Epithelial cell of proximal tubule (primary cell): ENCODE measurements around the gene CD82. TPM values are rescaled to one million over a fixed set of nuclear protein-coding genes. Genes with fewer than 3 reads are reported as not detected.

Experiments used
- DNase-seq: peaks from one replicate; pipeline ENCODE4 v3.0.0-alpha.2; 2011; ENCODE audit warnings: low read depth
- H3K4me3 ChIP-seq: 2 replicates; pipeline ENCODE4 v1.5.1; 2011; ENCODE audit warnings: low read depth, mild to moderate bottlenecking, low read length
- total RNA-seq: library from RNA; depleted of rRNA; stranded (reverse); fragments of >200 nt; gene quantifications from 2 replicates; pipeline ENCODE4 v1.2.3, GENCODE V29; 2015
- TF ChIP-seq, protein P1 (sequence below): conservative IDR thresholded peaks from 2 replicates; pipeline ENCODE4 v1.5.1; 2012; ENCODE audit warnings: low read depth, mild to moderate bottlenecking, low read length

The CD82 gene
- total RNA-seq, 1 donor from 2014 or later, result 14.2 TPM

DNA sequence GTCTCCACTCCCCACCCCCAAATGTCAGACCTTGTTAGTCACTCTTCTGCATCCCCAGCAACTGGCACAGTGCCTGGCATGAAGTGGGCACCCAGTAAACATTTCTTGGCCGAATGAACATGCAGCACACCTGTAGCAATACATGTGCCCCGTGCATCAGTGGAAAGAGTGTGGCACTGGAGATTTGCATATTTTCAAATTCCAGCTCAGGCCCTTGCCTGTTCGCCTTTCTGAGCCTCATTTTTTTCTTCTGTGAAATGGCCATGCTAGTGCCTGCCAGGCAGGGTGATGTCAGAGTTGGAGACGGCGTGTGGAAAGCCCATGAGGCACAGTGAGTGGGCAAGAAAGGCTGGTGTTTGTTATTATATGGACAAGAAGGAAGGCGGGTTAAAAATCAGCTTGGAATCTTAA, 38.7 kb downstream of the CD82 start:
- H3K4me3 ChIP-seq, result no peak overlapping the region
- no peak for DNase-seq
- TF ChIP-seq, protein P1, sequence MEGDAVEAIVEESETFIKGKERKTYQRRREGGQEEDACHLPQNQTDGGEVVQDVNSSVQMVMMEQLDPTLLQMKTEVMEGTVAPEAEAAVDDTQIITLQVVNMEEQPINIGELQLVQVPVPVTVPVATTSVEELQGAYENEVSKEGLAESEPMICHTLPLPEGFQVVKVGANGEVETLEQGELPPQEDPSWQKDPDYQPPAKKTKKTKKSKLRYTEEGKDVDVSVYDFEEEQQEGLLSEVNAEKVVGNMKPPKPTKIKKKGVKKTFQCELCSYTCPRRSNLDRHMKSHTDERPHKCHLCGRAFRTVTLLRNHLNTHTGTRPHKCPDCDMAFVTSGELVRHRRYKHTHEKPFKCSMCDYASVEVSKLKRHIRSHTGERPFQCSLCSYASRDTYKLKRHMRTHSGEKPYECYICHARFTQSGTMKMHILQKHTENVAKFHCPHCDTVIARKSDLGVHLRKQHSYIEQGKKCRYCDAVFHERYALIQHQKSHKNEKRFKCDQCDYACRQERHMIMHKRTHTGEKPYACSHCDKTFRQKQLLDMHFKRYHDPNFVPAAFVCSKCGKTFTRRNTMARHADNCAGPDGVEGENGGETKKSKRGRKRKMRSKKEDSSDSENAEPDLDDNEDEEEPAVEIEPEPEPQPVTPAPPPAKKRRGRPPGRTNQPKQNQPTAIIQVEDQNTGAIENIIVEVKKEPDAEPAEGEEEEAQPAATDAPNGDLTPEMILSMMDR, result no peak

DNA sequence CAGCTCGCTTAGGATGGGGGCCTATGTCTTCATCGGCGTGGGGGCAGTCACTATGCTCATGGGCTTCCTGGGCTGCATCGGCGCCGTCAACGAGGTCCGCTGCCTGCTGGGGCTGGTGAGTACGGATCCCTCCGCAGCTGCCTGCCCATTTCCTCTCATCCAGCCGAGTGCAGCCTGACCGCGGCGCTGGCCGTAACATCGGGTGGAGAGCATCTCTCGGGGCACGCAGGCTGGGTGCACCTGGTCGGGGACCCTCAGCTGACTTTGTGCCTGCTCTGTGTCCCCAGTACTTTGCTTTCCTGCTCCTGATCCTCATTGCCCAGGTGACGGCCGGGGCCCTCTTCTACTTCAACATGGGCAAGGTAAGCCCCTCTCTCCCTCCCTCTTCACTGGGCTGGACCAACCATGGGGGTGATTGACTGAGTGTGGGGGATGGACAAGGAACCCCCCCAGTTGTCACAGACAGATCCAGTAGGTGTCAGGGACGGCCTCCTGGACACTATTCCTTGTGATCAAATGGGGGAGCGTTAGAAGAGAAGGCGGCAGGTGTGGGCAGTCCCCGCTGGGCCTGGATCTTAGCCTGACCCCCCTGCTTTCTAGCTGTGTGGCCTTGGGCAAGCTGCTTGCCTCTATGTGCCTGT, 39.7 kb downstream of the CD82 start:
- TF ChIP-seq, protein P1, result no peak
- no peak for DNase-seq
- no peak overlapping the region for H3K4me3 ChIP-seq

DNA sequence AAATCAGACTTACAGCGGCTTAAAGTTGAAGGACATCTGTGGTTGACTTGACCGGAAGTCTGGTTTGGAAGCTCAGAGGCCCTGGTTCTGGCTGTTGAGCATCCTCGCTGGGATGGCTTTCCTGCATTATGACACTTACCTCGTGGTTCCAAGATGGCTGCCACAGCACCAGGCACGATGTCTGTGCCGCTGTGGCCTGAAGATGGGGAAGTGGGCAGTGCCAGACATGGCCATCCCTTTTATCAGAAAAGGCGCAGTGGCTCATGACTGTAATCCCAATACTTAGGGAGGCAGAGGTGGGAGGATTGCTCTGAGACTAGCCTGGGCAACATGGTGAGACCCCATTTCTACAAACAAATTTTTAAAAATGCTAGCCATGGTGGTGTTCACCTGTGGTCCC, 40.5 kb downstream of the CD82 start:
- TF ChIP-seq, protein P1, result no peak
- no peak overlapping the region for H3K4me3 ChIP-seq
- no peak for DNase-seq

DNA sequence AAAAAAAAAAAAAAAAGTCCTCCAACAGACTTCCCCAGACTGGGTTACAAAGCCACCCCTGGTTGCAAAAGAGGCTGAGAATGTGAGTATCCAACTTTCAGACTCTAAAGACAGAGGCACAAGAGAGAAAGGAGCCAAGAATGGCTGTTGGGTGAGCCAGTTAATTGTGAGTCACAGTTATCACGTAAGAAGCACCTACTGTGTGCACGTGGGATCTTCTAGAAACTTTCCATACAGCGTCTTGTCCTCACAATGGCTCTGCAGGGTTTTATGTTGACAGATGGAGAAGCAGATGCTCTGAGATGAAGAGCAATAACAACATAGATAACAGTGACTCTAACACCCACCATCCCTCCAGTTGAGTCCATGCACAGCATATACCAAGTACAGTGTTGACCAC, 41.0 kb downstream of the CD82 start:
- no peak for DNase-seq
- H3K4me3 ChIP-seq, result no peak overlapping the region
- TF ChIP-seq, protein P1, result no peak

DNA sequence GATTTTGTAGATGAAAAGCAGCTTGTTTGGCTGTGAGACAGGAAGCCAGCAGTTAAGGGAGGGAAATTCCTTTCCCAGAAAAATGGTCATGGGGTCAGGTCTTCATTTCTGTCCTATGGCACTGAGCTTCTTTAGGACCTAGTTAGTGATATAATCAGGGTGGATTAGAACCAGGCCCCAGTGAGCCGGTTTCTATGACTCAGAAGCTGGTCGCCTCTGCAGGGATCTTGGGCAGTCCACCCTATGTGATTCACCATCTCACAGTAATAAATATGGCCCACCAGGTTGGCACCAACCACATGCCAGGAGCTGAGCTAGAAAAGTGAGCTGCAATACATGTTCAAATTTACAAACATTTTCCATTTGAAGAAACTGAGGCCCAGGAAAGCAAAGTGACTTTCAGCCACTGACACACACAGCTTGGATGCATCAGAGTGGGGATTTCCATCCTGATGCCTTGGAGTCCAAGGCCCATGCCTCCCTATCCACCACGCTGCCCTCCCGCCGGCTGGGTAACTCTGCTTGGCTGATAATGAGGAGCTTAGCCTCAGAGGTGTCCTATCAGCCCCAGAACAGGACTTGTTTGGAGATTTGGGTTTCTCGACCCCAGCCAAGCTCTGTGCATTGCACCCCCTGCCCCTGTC, 42.0 kb downstream of the CD82 start:
- no peak for DNase-seq
- H3K4me3 ChIP-seq, result no peak overlapping the region
- TF ChIP-seq, protein P1, result no peak

DNA sequence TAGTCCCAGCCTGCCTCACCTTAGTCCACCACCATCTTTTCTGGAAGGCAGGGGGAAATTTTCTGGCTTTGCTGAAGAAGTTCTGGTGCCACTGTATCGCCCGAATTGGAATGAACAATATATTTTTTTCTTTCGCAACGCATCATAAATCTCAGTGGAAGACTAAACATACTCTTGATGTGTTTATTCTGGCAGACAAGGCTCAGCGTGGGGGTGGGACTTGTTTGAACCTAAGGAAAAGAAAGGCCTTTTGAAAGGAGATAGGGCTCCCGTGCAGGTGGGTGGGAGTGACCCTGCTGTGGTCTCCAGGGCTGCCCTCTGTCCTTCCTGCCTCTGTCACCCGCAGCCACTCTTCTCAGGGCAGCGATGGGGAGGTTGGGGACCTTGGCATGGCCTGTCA, 42.5 kb downstream of the CD82 start:
- no peak overlapping the region for H3K4me3 ChIP-seq
- TF ChIP-seq, protein P1, result no peak
- no peak for DNase-seq

DNA sequence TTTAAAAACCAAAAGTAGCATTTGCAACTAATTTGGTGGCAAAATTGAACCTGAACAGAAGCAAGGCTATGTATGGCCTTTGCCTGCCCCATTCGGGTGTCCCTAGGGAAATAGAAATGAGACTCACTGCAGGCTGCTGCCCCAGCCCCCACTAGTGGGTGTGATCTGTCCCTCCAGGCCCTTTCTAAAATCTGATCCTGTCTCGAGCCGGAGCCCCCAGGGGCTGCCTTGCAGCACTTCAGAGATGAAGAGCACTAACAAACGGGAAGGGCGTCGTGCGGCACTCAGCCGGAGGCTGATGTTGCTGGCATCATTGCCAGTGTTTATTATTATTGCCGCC, 43.2 kb downstream of the CD82 start:
- TF ChIP-seq, protein P1, result no peak
- H3K4me3 ChIP-seq, result no peak overlapping the region
- no peak for DNase-seq
